Stimulated activated CD8-positive, alpha-beta memory T cell treated with anti-CD3 and anti-CD28 coated beads, Interleukin-2, amount 100 ng/mL, for 1 hour (primary cell): ENCODE measurements around the gene UBE2D3.

Experiments
- DNase-seq, 2 donors: peaks; one replicate each; pipeline ENCODE4 v3.0.0-alpha.2; 2020; ENCODE audit warnings: low read depth in 2 of 2

UBE2D3 gene

GRCh38 chr4:102791318-102791835, 36.0 kb downstream of the UBE2D3 start:
- no peak for DNase-seq

GRCh38 chr4:102789317-102789717, 38.0 kb downstream of the UBE2D3 start:
- DNase-seq, result no peak

GRCh38 chr4:102787944-102788343, 39.4 kb downstream of the UBE2D3 start:
- no peak for DNase-seq

- no peak for DNase-seq
Observed at GRCh38 chr4:102787096-102787881, 40.1 kb downstream of the UBE2D3 start.

- no peak for DNase-seq
Observed at GRCh38 chr4:102786279-102786678, 41.1 kb downstream of the UBE2D3 start.

GRCh38 chr4:102783006-102783405, 44.3 kb downstream of the UBE2D3 start:
- no peak for DNase-seq

GRCh38 chr4:102781570-102781969, 45.8 kb downstream of the UBE2D3 start:
- no peak for DNase-seq

- no peak for DNase-seq
Observed at GRCh38 chr4:102780476-102781144, 46.7 kb downstream of the UBE2D3 start.

GRCh38 chr4:102779204-102779603, 48.1 kb downstream of the UBE2D3 start:
- no peak for DNase-seq

GRCh38 chr4:102778720-102779119, 48.6 kb downstream of the UBE2D3 start:
- DNase-seq, result no peak

- DNase-seq, result no peak
Observed at GRCh38 chr4:102775805-102776204, 51.5 kb downstream of the UBE2D3 start.

- DNase-seq, result no peak
Observed at GRCh38 chr4:102774254-102774653, 53.1 kb downstream of the UBE2D3 start.

- no peak for DNase-seq
Observed at GRCh38 chr4:102772738-102773340, 54.5 kb downstream of the UBE2D3 start.

GRCh38 chr4:102764901-102765300, 62.5 kb downstream of the UBE2D3 start:
- no peak for DNase-seq

- no peak for DNase-seq
Observed at GRCh38 chr4:102761906-102762305, 65.4 kb downstream of the UBE2D3 start.

GRCh38 chr4:102761296-102761701, 66.1 kb downstream of the UBE2D3 start:
- no peak for DNase-seq

GRCh38 chr4:102760645-102761295, 66.6 kb downstream of the UBE2D3 start, which contains the start of gene MANBA:
Gene MANBA, minus strand, starts transcription at chr4:102760968. Its CDS starts 74 bp downstream, at chr4:102760894.
- peak; percentile 65 to 72 for DNase-seq

- DNase-seq, result peak in 1 of 2 donors; percentile 6
Observed at GRCh38 chr4:102759831-102760644, 67.3 kb downstream of the UBE2D3 start.

- DNase-seq, result no peak
Observed at GRCh38 chr4:102758241-102759160, 68.8 kb downstream of the UBE2D3 start.

- DNase-seq, result no peak
Observed at GRCh38 chr4:102757681-102758080, 69.7 kb downstream of the UBE2D3 start.
